ENCODE data around the gene SLC9A3. TPM values are rescaled to one million over a fixed set of nuclear protein-coding genes. Genes with fewer than 3 reads are reported as not detected.
A peak's percentile ranks its signal among the peaks of the same experiment; 100 is the strongest.

SLC9A3 gene
- total RNA-seq (2021; ENCODE audit: unreplicated experiment): 1.5 TPM
- 0.85 and 1.1 TPM in 2 replicates for polyA plus RNA-seq (2012)
- Bru-seq, nascent RNA: percentile 19 among the genes with signal in this experiment
- BruChase-seq, experiment 1, labeled RNA remaining after a 6-hour chase: percentile 11 among the genes with signal in this experiment
- BruChase-seq, experiment 2, labeled RNA remaining after a 2-hour chase: percentile 23 among the genes with signal in this experiment
- long read RNA-seq, partial matches to known transcripts: 0 of 39 reads
- long read RNA-seq, other reads (novel, unspliced or antisense): 39 of 39 reads

DNA sequence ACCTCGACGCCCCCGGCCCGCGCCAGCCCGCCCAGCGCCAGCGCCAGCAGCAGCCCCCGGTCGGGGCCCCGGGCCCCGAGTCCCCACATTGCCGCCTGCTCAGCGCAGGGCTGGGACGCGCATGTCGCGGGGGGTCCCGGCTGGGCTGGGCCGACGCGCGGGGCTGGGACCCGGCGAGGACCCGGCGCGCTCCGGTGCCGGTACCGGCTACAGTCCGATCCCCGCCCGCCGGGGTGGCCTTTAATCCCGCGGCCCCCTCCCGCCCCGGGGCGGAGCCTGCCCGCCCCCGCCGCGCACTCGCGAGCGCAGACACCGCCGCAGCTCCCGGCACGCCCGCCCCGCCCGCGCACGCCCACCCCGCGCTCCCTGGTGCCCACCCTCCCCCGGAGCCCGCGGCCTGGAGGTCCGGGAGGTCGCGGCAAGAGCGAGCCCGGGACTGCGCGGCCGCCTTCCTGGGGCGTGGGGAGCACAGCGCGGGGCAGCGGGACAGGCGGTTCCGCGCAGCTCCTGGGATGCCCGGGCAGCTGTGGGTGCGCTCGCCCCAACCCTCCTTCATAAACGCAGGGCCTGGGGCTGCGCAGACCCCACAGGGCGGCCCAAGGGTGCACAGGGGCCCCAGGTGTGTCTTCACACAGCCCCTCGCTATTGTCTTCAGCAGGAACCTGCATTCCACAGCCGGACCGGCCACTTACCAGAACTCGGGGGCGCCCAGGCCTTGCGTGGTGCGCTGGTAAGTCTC is at the start of gene SLC9A3:
TSS of gene SLC9A3 (minus strand) at position 216 of the 739 bp plus-strand sequence.
- no TSS peak for BruUV-seq (replicated peaks)
- Histone ChIP-seq H3K79me2 (ENCODE audit: insufficient read depth, low read length) (no peaks in the 10 kb centered on the region), H3K4me3 (replicated peaks in 1 of 2; ENCODE audit: low read depth in 1 of 2, low read length in 2 of 2) (no peak within 1 kb of the TSS), H3K9me2 (ENCODE audit: insufficient read depth) (no peaks in the 10 kb centered on the region), H3K9me3 (ENCODE audit: control insufficient read depth in 1 of 2, insufficient read depth in 1 of 2, low read depth in 1 of 2, low read length in 2 of 2) (no peaks in the 10 kb centered on the region), H3K27me3 (ENCODE audit: insufficient read depth, low read length) (no peaks in the 10 kb centered on the region), H3K4me2 (ENCODE audit: low read length) (no peak within 1 kb of the TSS), H3K27ac (ENCODE audit: low read depth, low read length) (no peak within 1 kb of the TSS), H3K36me3 (ENCODE audit: control insufficient read depth in 1 of 2, insufficient read depth in 2 of 2, low read length in 2 of 2) (no peaks in the 10 kb centered on the region), H3K9ac (ENCODE audit: low read length) (no peak within 1 kb of the TSS), H3K4me1 (ENCODE audit: control insufficient read depth in 1 of 2, insufficient read depth in 2 of 2, low read length in 2 of 2) (no peaks in the 10 kb centered on the region), H2AFZ (ENCODE audit: low read depth, low read length, poor library complexity, severe bottlenecking) (no peak within 1 kb of the TSS), H4K20me1 (ENCODE audit: insufficient read depth) (no peaks in the 10 kb centered on the region)
- CTCF ChIA-PET: no interaction called here
- POLR2A ChIA-PET: no interaction called here
- DNase-seq (ENCODE audit: low read depth, low spot score): no peak
- TF ChIP-seq EGR1 (IDR thresholded peaks at IDR 0.05; ENCODE audit: low read depth) (no peak), EZH2 (IDR thresholded peaks at IDR 0.05) (no peak), ZNF274 (IDR thresholded peaks at IDR 0.05; ENCODE audit: low read depth, low read length) (no peak), CEBPB (IDR thresholded peaks at IDR 0.05; ENCODE audit: low read depth) (no peak), SIN3A (IDR thresholded peaks at IDR 0.05; ENCODE audit: low read depth) (no peak), RAD21 (IDR thresholded peaks at IDR 0.05; ENCODE audit: low read depth) (no peak)
- TF ChIP-seq, protein P1, sequence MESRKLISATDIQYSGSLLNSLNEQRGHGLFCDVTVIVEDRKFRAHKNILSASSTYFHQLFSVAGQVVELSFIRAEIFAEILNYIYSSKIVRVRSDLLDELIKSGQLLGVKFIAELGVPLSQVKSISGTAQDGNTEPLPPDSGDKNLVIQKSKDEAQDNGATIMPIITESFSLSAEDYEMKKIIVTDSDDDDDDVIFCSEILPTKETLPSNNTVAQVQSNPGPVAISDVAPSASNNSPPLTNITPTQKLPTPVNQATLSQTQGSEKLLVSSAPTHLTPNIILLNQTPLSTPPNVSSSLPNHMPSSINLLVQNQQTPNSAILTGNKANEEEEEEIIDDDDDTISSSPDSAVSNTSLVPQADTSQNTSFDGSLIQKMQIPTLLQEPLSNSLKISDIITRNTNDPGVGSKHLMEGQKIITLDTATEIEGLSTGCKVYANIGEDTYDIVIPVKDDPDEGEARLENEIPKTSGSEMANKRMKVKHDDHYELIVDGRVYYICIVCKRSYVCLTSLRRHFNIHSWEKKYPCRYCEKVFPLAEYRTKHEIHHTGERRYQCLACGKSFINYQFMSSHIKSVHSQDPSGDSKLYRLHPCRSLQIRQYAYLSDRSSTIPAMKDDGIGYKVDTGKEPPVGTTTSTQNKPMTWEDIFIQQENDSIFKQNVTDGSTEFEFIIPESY (IDR thresholded peaks at IDR 0.05; ENCODE audit: extremely low read depth, insufficient replicate concordance, low read length): no peak
- RAD21 ChIA-PET (ENCODE audit: low non-redundant PET in 1 of 2, low total read pairs in 2 of 2, uncharacterized antibody in 2 of 2, unreplicated experiment in 2 of 2): no interaction called here
- intact Hi-C loops (cut with micrococcal nuclease): no loop called here
- no peak for ATAC-seq
